Measurements from ENCODE around the gene PRR36. TPM values are rescaled to one million over a fixed set of nuclear protein-coding genes. Genes with fewer than 3 reads are reported as not detected.

Gene PRR36
- total RNA-seq, 4 donors from 2014 or later: 0.35 to 0.85 TPM; not detected in 2

DNA sequence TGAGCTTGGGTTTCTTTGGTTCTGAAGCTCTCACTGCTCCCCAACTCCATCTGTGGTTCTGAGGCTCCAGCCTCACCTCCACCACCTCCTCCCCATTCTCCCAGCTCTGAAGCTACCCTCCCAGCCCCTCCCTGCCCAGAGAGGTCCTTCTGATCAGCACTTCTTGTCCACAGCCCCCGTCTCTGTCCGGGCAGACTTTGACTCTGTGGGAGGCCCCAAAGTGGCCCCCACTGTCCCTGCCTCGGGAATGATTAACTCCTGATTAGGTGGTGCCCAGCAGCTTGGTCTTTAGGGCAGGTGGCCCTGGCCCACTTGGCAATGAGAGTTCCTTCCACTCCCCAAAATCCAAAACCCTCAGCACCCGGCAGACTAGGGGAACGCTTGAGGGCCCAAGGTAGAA is 29.8 kb downstream of the PRR36 start:
- H3K36me3 ChIP-seq: no peaks in the 10 kb centered on the region
- no peaks in the 10 kb centered on the region for H3K27me3 ChIP-seq
- no peak for DNase-seq
- H3K4me1 ChIP-seq: no peaks in the 10 kb centered on the region
- TF ChIP-seq, protein P1, sequence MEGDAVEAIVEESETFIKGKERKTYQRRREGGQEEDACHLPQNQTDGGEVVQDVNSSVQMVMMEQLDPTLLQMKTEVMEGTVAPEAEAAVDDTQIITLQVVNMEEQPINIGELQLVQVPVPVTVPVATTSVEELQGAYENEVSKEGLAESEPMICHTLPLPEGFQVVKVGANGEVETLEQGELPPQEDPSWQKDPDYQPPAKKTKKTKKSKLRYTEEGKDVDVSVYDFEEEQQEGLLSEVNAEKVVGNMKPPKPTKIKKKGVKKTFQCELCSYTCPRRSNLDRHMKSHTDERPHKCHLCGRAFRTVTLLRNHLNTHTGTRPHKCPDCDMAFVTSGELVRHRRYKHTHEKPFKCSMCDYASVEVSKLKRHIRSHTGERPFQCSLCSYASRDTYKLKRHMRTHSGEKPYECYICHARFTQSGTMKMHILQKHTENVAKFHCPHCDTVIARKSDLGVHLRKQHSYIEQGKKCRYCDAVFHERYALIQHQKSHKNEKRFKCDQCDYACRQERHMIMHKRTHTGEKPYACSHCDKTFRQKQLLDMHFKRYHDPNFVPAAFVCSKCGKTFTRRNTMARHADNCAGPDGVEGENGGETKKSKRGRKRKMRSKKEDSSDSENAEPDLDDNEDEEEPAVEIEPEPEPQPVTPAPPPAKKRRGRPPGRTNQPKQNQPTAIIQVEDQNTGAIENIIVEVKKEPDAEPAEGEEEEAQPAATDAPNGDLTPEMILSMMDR (IDR thresholded peaks at IDR 0.05): no peak
- no peak for TF ChIP-seq POLR2A (IDR thresholded peaks at IDR 0.05)
- H3K4me3 ChIP-seq: no peak overlapping the region
- no peaks in the 10 kb centered on the region for H3K9me3 ChIP-seq
- no peak overlapping the region for H3K27ac ChIP-seq
- intact Hi-C loops (cut with DNase I; ENCODE audit: low total_unique reads): no loop called here

DNA sequence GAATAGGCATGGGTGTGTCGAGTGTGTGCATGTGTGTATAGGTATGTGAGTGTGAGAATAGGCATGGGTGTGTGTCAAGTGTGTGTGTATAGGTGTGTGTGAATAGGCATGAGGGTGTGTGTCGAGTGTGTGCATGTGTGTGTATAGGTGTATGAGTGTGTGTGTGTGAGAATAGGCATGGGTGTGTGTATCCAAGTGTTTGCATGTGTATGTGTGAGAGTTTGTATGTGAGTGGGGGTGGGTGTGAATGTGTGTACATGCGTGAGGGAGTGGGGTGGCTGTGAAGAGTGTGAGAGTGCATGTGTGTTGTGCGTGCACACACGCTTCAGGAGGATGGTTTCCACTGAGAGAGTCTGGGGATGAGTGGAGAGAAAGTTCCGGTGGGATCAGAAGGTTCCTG is 30.7 kb downstream of the PRR36 start:
- intact Hi-C loops (cut with DNase I; ENCODE audit: low total_unique reads): no loop called here
- H3K36me3 ChIP-seq: no peaks in the 10 kb centered on the region
- H3K9me3 ChIP-seq: no peaks in the 10 kb centered on the region
- no peaks in the 10 kb centered on the region for H3K27me3 ChIP-seq
- no peak overlapping the region for H3K4me3 ChIP-seq
- no peak for DNase-seq
- no peak for TF ChIP-seq POLR2A (IDR thresholded peaks at IDR 0.05)
- TF ChIP-seq, protein P1 (IDR thresholded peaks at IDR 0.05): no peak
- H3K4me1 ChIP-seq: no peaks in the 10 kb centered on the region
- no peak overlapping the region for H3K27ac ChIP-seq

DNA sequence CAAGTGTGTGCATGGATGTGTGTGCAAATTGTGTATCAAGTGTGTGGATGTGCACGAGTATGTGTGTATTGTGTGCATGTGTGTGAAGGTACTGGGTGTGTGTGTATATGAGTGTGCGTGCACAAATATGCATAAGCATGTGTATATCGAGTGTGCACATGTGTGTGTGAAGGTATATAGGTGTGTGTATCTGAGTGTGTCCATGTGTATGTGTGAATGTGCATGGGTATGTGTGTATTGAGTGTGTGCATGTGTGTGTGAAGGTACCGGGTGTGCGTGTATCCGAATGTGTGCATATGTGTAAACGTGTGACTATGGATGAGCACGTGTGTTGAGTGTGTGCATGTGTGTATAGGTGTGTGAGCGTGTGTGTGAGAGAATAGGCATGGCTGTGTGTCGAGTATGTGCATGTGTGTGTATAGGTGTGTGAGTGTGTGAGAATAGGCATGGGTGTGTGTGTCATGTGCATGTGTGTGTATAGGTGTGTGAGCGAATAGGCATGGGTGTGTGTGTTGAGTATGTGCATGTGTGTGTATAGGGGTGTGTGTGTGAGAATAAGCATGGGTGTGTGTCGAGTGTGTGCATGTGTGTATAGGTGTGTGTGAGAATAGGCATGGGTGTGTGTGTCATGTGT is 31.4 kb downstream of the PRR36 start:
- Histone ChIP-seq H3K27me3 (no peaks in the 10 kb centered on the region), H3K27ac (no peak overlapping the region), H3K9me3 (no peaks in the 10 kb centered on the region), H3K4me1 (no peaks in the 10 kb centered on the region), H3K4me3 (no peak overlapping the region), H3K36me3 (no peaks in the 10 kb centered on the region)
- no peak for DNase-seq
- intact Hi-C loops (cut with DNase I; ENCODE audit: low total_unique reads): no loop called here
- no peak for TF ChIP-seq POLR2A (IDR thresholded peaks at IDR 0.05)
- TF ChIP-seq, protein P1 (IDR thresholded peaks at IDR 0.05): no peak

DNA sequence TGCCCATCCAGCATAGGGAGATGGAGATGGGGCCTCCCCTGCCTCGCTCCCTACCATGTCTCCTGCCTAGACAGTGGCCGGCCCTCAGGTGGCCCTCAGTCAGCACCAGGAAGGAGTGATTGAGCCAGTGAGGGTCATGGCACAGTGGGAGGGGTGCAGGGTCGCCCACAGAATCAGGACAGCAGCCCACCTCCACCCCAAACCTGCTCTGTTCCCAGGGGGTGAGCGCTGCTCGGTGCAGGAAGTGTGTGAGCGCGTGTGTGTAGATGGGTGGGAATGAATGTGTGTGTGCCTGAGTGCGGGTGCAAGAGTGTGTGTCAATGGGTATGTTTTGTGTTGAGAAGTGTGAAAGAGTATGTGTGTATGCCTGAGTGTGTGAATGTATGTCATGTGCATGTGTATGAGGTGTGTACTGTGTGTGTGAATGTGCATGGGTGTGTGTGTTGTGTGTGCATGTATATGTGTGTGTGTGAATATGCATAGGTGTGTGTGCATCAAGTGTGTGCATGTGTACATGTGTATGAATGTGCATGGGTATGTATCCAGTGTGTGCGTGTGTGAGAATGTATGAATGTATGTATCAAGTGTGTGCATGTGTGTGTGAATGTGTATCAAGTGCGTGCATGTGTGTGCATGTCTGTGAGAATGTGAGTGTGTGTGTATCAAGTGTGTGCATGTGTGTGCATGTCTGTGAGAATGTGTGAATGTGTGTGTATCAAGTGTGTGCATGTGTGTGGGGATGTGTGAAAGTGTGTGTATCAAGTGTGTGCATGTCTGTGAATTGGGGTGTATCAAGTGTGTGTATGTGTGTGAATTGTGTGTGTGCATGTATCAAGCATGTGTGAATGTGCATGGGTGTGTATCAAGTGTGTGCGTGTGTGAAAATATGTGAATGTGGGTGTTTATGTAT is 32.2 kb downstream of the PRR36 start:
- Histone ChIP-seq H3K27me3 (no peaks in the 10 kb centered on the region), H3K4me3 (no peak overlapping the region), H3K36me3 (no peaks in the 10 kb centered on the region), H3K9me3 (no peaks in the 10 kb centered on the region), H3K27ac (no peak overlapping the region), H3K4me1 (no peaks in the 10 kb centered on the region)
- TF ChIP-seq POLR2A (IDR thresholded peaks at IDR 0.05): no peak
- no peak for DNase-seq
- intact Hi-C loops (cut with DNase I; ENCODE audit: low total_unique reads): no loop called here

DNA sequence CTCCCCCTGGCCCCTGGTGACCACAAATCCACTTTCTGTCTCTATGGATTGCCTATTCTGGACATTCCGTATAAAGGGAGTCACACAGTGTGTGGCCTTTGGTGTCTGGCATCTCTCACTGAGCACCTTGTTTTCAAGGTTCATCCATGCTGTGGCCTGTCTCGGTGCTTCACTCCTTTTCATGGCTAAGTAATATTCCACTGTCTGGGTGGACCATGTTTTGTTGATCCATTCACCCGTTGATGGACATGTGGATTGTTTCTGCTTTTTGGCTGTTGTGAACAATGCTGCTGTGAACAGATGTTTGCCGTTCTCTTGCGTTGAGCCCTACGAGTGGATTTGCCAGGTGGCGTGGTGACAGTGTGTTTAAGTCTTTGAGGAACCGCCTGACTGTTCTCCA is 33.6 kb downstream of the PRR36 start:
- Histone ChIP-seq H3K4me3 (no peak overlapping the region), H3K27ac (no peak overlapping the region), H3K36me3 (no peaks in the 10 kb centered on the region), H3K27me3 (no peaks in the 10 kb centered on the region), H3K9me3 (no peaks in the 10 kb centered on the region), H3K4me1 (no peaks in the 10 kb centered on the region)
- no peak for DNase-seq
- intact Hi-C loops (cut with DNase I; ENCODE audit: low total_unique reads): no loop called here
- TF ChIP-seq POLR2A (IDR thresholded peaks at IDR 0.05): no peak
- TF ChIP-seq, protein P1 (IDR thresholded peaks at IDR 0.05): no peak

All from uterus (tissue), 4 donors.